Smooth muscle cell (in vitro differentiated cells): ENCODE data around the gene KCNQ1. TPM values are rescaled to one million over a fixed set of nuclear protein-coding genes. Genes with fewer than 3 reads are reported as not detected.

Experiments used
- DNase-seq: peaks from one replicate; lab custom pipeline; 2025; ENCODE audit not compliant: unreplicated experiment; lab: John Stamatoyannopoulos, UW
- H2AFZ ChIP-seq: fragments of 200-600 bp; sonication (generic); 2 replicates; pipeline ENCODE4 v1.6.0; 2016; ENCODE audit warnings: antibody characterized with exemption, low read depth, mild to moderate bottlenecking
- H3F3A ChIP-seq: fragments of 200-600 bp; sonication (generic); 2 replicates; pipeline ENCODE4 v1.6.0; 2017; ENCODE audit warnings: antibody characterized with exemption, low read depth
- H3K27ac ChIP-seq: fragments of 200-600 bp; sonication (generic); 2 replicates; pipeline ENCODE4 v1.5.1; 2016; ENCODE audit warnings: low read depth, mild to moderate bottlenecking
- H3K27me3 ChIP-seq: fragments of 200-600 bp; sonication (generic); 2 replicates; pipeline ENCODE4 v1.6.1; 2016; ENCODE audit warnings: low read depth, mild to moderate bottlenecking
- H3K36me3 ChIP-seq: fragments of 200-600 bp; sonication (generic); 2 replicates; pipeline ENCODE4 v1.5.1; 2016; ENCODE audit warnings: low read depth
- H3K4me1 ChIP-seq: fragments of 200-600 bp; sonication (generic); 2 replicates; pipeline ENCODE4 v1.5.1; 2016; ENCODE audit warnings: low read depth
- H3K4me2 ChIP-seq: fragments of 200-600 bp; sonication (generic); 2 replicates; pipeline ENCODE4 v1.6.0; 2016; ENCODE audit warnings: mild to moderate bottlenecking
- H3K4me3 ChIP-seq: fragments of 200-600 bp; sonication (generic); 2 replicates; pipeline ENCODE4 v1.5.1; 2016; ENCODE audit warnings: mild to moderate bottlenecking
- H3K79me2 ChIP-seq: fragments of 200-600 bp; sonication (generic); 2 replicates; pipeline ENCODE4 v1.6.0; 2016; ENCODE audit warnings: low read depth, mild to moderate bottlenecking
- H3K9ac ChIP-seq: fragments of 200-600 bp; sonication (generic); 2 replicates; pipeline ENCODE4 v1.6.0; 2016; ENCODE audit warnings: low read depth
- H3K9me3 ChIP-seq: fragments of 200-600 bp; sonication (generic); replicated peaks from 2 replicates; pipeline ENCODE4 v1.5.1; 2016; ENCODE audit warnings: low read depth
- H4K20me1 ChIP-seq: fragments of 200-600 bp; sonication (generic); 2 replicates; pipeline ENCODE4 v1.6.0; 2016; ENCODE audit warnings: low read depth
- WGBS: methylation state at CpG from one replicate; pipeline ENCODE4 v1.1.7; 2016; ENCODE audit warnings: low lambda C conversion rate; 5-methylcytosine and 5-hydroxymethylcytosine counted together
- polyA plus RNA-seq: library from polyadenylated mRNA; unstranded; fragments of >200 nt; fragmentation: Nextera tagmentation; extraction: Ambion mirVana; gene quantifications from 2 replicates; pipeline ENCODE4 v1.2.1, GENCODE V29; 2016
- total RNA-seq: library from RNA; depleted of rRNA; stranded (reverse); fragments of >200 nt; gene quantifications from 2 replicates; pipeline ENCODE4 v1.2.3, GENCODE V29; 2014
- TF ChIP-seq, protein P1 (sequence below): fragments of 200-600 bp; sonication (generic); IDR thresholded peaks from 2 replicates; pipeline ENCODE4 v1.5.1; 2017; ENCODE audit warnings: borderline replicate concordance, mild to moderate bottlenecking, antibody characterized with exemption; ENCODE audit not compliant: insufficient read depth, poor library complexity, severe bottlenecking

KCNQ1 gene
- total and polyA plus RNA-seq, 2 experiments from 2014 or later = 1.3 to 2.3 TPM

DNA sequence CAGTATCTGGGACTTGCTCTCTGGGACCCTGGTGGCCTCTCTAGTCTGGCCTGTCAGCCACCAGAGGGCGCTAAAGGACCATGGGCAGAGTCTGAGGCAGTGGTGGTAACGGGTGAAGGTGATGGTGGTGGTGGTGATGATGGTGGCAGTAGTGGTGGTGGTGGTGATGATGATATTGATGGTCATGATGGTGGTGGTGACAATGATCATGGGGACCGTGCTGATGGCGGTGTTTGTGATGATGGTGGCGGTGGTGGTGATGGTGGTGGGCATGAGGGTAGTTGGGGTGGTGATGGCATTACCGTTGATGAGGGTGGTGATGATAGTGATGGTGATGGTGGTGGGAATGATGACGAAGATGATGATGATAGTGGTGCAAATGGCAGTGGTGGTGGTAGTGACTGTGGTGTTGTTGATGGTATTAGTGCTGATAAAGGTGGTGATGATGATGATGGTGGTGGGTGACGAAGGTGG, 16.4 kb upstream of the KCNQ1 start:
- Histone ChIP-seq H3K27me3 (no peaks in the 10 kb centered on the region), H3K79me2 (no peaks in the 10 kb centered on the region), H3K4me3 (no peak overlapping the region), H2AFZ (no peak overlapping the region), H3K27ac (no peak overlapping the region), H3K4me2 (no peak overlapping the region), H3K36me3 (no peaks in the 10 kb centered on the region), H4K20me1 (no peaks in the 10 kb centered on the region), H3K9me3 (no peaks in the 10 kb centered on the region), H3K9ac (no peak overlapping the region), H3F3A (no peaks in the 10 kb centered on the region), H3K4me1 (no peaks in the 10 kb centered on the region)
- DNase-seq = peak; percentile 14
- WGBS = 53% methylated on average over 8 of the region's 8 CpGs
- TF ChIP-seq, protein P1, sequence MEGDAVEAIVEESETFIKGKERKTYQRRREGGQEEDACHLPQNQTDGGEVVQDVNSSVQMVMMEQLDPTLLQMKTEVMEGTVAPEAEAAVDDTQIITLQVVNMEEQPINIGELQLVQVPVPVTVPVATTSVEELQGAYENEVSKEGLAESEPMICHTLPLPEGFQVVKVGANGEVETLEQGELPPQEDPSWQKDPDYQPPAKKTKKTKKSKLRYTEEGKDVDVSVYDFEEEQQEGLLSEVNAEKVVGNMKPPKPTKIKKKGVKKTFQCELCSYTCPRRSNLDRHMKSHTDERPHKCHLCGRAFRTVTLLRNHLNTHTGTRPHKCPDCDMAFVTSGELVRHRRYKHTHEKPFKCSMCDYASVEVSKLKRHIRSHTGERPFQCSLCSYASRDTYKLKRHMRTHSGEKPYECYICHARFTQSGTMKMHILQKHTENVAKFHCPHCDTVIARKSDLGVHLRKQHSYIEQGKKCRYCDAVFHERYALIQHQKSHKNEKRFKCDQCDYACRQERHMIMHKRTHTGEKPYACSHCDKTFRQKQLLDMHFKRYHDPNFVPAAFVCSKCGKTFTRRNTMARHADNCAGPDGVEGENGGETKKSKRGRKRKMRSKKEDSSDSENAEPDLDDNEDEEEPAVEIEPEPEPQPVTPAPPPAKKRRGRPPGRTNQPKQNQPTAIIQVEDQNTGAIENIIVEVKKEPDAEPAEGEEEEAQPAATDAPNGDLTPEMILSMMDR = peak; percentile 89

DNA sequence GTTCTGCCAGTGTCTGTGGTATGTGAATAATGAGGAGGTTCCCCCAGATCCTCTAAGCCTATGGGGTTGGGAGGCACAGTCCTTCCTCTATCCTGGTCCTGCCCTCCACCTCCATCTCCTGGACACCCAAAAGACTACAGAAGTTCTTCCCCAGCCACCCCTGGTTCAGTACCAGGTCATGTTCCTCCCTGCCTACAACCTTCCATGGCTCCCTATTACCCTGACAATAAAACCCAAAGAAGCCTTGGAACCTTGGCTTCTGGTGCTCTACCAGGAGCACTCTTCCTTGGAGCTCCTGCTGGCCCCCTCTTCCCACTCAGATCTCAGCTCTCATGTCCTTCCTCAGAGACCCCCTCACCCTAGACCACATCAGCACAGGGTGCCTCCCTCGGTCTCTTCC, 13.4 kb upstream of the KCNQ1 start:
- Histone ChIP-seq H3K4me2 (no peak overlapping the region), H3K4me3 (no peak overlapping the region), H3K36me3 (no peaks in the 10 kb centered on the region), H3K9me3 (no peaks in the 10 kb centered on the region), H3K4me1 (no peaks in the 10 kb centered on the region), H3F3A (no peaks in the 10 kb centered on the region), H3K9ac (no peak overlapping the region), H3K27ac (no peak overlapping the region), H2AFZ (no peak overlapping the region), H3K27me3 (peaks cover 1% of the 10 kb centered on the region), H4K20me1 (no peaks in the 10 kb centered on the region), H3K79me2 (no peaks in the 10 kb centered on the region)
- DNase-seq = no peak
- WGBS = 88% methylated on average over 1 of the region's 1 CpG
- TF ChIP-seq, protein P1 = no peak

DNA sequence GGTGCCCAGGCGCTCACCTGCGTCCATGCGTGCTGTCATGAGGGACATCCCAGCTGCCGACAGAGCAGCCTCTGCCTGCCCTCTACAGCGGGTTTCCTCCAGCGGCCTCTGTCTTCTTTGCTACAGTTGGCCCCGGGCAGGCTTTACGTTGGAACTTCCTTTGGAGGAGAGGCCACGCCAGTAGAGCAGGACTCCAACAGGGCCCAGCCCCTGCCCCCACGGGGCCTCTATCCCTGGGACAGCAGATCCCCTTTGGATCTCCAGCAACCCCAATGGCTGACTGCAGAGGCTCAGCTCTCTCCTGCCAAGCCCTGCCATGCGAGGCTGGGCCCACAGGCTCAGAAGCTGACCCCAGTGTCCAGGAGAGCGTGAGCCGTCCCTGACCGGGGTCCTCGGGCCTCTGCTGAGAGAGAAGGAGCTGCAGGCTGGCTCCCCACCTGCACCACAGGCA, 12.6 kb upstream of the KCNQ1 start:
- WGBS = 85% methylated on average over 15 of the region's 15 CpGs
- Histone ChIP-seq H3K4me1 (no peaks in the 10 kb centered on the region), H3K79me2 (no peaks in the 10 kb centered on the region), H3K9ac (no peak overlapping the region), H3K27ac (no peak overlapping the region), H2AFZ (no peak overlapping the region), H3F3A (no peaks in the 10 kb centered on the region), H3K36me3 (no peaks in the 10 kb centered on the region), H3K4me3 (no peak overlapping the region), H4K20me1 (no peaks in the 10 kb centered on the region), H3K9me3 (no peaks in the 10 kb centered on the region), H3K27me3 (peaks cover 9% of the 10 kb centered on the region), H3K4me2 (no peak overlapping the region)
- DNase-seq = no peak
- TF ChIP-seq, protein P1 = no peak

DNA sequence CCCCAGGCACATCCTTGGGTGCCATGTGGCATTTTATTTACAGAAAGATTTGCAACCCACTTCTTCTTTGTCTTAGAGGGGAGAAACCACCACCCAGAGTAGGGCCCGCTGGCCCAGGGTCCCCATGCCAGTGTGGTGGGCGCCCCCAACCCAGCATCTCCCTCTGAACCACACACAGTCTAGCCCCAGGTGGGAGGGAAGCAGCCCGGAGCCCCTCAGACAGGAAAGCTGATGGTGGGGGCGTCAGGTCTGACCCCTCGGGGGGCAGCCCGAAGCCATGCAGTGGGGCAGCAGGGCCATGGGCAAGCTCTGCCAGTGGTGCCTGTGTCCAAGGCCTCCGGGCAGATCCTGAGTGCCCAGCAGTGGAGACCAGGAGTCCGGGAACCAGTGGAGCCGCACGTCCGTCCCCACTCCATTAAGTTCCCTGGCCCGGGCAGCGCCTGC, 12.2 kb upstream of the KCNQ1 start:
- Histone ChIP-seq H3K27me3 (peaks cover 13% of the 10 kb centered on the region), H3F3A (no peaks in the 10 kb centered on the region), H3K9ac (no peak overlapping the region), H3K36me3 (no peaks in the 10 kb centered on the region), H3K27ac (no peak overlapping the region), H4K20me1 (no peaks in the 10 kb centered on the region), H3K79me2 (no peaks in the 10 kb centered on the region), H3K4me2 (no peak overlapping the region), H3K4me1 (no peaks in the 10 kb centered on the region), H2AFZ (no peak overlapping the region), H3K4me3 (no peak overlapping the region), H3K9me3 (no peaks in the 10 kb centered on the region)
- whole genome bisulfite sequencing = 92% methylated on average over 13 of the region's 13 CpGs
- TF ChIP-seq, protein P1 = no peak
- DNase-seq = no peak
